GM12878 (cell line): ENCODE measurements around the gene SNAP47.

Source experiments
- CBX5 ChIP-seq: sonication (generic); IDR thresholded peaks from 2 replicates; pipeline ENCODE4 v1.6.1; 2016; ENCODE audit warnings: low read depth, moderate library complexity, mild to moderate bottlenecking, inconsistent platforms
- CTCF ChIP-seq, 3 experiments: IDR thresholded peaks in 2 of 3; conservative IDR thresholded peaks in 1 of 3; 2 replicates each; pipeline ENCODE4 v1.5.1; 2011; ENCODE audit warnings: low read depth in 3 of 3, low read length in 3 of 3, mild to moderate bottlenecking in 3 of 3, control low read depth in 2 of 3, moderate library complexity in 2 of 3, inconsistent platforms in 1 of 3, mixed read lengths in 1 of 3; ENCODE audit not compliant: control insufficient read depth in 2 of 3, insufficient read depth in 1 of 3; ENCODE audit errors: extremely low read depth in 1 of 3
- MYC ChIP-seq: IDR thresholded peaks from 2 replicates; pipeline ENCODE4 v1.6.1; 2011; ENCODE audit warnings: mild to moderate bottlenecking, low read length, moderate library complexity, inconsistent platforms; ENCODE audit not compliant: insufficient read depth, insufficient replicate concordance, insufficient read length, severe bottlenecking
- POLR2A ChIP-seq: IDR thresholded peaks from 2 replicates; pipeline ENCODE4 v1.6.1; 2011; ENCODE audit warnings: low read depth, mild to moderate bottlenecking, low read length
- REST ChIP-seq: IDR thresholded peaks from 2 replicates; pipeline ENCODE4 v1.6.1; 2012; ENCODE audit warnings: mild to moderate bottlenecking, low read depth, low read length
- SKIL ChIP-seq: fragments of 450-650 bp; IDR thresholded peaks from 2 replicates; pipeline ENCODE4 v1.6.1; 2017; ENCODE audit warnings: mild to moderate bottlenecking, low read depth, inconsistent platforms; ENCODE audit not compliant: poor library complexity, severe bottlenecking
- YY1 ChIP-seq: IDR thresholded peaks from 2 replicates; pipeline ENCODE4 v1.6.1; 2011; ENCODE audit warnings: low read depth, mild to moderate bottlenecking, low read length
- ZNF274 ChIP-seq: IDR thresholded peaks from one replicate; pipeline ENCODE4 v1.8.0; 2011; ENCODE audit not compliant: insufficient read length, insufficient read depth

- TF ChIP-seq CTCF (IDR thresholded peaks at IDR 0.05 in 2 of 3, conservative IDR thresholded peaks at IDR 0.05 in 1 of 3; ENCODE audit: control insufficient read depth in 2 of 3, extremely low read depth in 1 of 3, insufficient read depth in 1 of 3, low read depth in 3 of 3, low read length in 3 of 3) (no peak), ZNF274 (no peak), REST (no peak), POLR2A (no peak), YY1 (no peak), MYC (no peak), CBX5 (no peak), SKIL (no peak)
Observed at GRCh38 chr1:227771326-227771725, 36.1 kb downstream of the SNAP47 start.
